ENCODE results near the gene MSANTD1.

MSANTD1 gene

DNA sequence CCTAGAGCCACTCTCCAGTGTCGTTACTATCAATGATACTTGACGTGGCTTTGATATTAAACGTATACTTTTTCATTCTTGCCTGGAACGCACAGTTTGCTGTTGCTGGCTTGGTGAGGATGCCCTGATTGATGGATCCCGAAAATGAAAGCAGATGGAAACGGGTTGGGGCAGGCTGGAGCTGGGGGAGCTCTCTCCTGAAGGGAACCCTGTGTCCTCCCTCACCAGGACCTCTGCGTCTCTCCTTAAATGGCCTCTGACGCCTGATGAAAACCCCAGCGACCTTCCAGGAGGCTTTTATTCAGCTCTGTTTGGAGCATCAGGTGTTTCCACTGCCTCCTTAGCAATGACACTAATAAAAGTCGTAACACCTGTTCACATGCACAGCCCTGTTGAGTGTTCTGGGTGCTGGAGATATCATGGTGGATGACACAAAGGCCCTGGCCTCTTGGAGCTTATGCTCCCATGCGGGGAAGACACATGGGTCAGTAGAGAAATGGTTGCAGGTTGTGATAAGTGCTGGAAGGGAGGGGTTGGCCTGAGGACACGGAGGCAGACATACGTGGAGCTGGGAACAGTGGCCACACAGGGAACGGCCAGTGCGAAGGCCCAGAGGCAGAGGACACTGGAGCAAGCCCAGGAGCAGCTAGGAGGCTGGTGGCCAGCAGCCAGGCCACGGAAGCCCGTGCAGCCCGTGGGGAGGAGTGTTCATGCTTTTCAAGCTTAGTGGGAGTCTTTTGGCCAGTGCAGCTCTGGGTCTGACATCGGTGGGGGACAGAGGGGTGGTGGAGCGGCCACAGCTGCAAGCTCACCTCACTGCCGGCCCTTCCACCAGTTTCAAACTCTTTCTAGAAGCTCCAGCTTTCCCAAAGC is 7.5 kb downstream of the MSANTD1 start:
- no peak overlapping the region for H3K27ac ChIP-seq (ENCODE audit: low read depth, low read length)
- no peak overlapping the region for H3K4me2 ChIP-seq (ENCODE audit: low read length)
- no peak overlapping the region for H2AK5ac ChIP-seq (ENCODE audit: low read length)
- H3K36me3 ChIP-seq (ENCODE audit: control insufficient read depth, insufficient read depth, low read length), result no peaks in the 10 kb centered on the region
- no peak overlapping the region for H4K5ac ChIP-seq (ENCODE audit: low read length)
- no peaks in the 10 kb centered on the region for H3K4me1 ChIP-seq (ENCODE audit: control insufficient read depth, low read depth, low read length)
- H4K8ac ChIP-seq (ENCODE audit: low read depth, low read length), result no peak overlapping the region
- H3K4ac ChIP-seq (ENCODE audit: low read depth, low read length), result no peak overlapping the region
- WGBS (ENCODE audit: extremely low coverage, insufficient coverage, low lambda C conversion rate), result no CpG with 5 or more reads among the region's 21 CpGs
- no peaks in the 10 kb centered on the region for H3K79me2 ChIP-seq (ENCODE audit: control insufficient read depth, insufficient read depth, low read length)
- H2BK120ac ChIP-seq (ENCODE audit: low read depth, low read length), result no peak overlapping the region
- no peak for DNase-seq
- no peak overlapping the region for H3K23ac ChIP-seq (ENCODE audit: low read length)
- H2BK15ac ChIP-seq (replicated peaks; ENCODE audit: low read depth), result no peak overlapping the region
- H2BK5ac ChIP-seq (ENCODE audit: low read length), result no peak overlapping the region
- no peaks in the 10 kb centered on the region for H3K79me1 ChIP-seq (ENCODE audit: low read length)
- H3K9ac ChIP-seq (ENCODE audit: low read length), result no peak overlapping the region
- no peak overlapping the region for H3K56ac ChIP-seq (ENCODE audit: low read length)
- no peak overlapping the region for H3K4me3 ChIP-seq (ENCODE audit: low read length)
- H3K18ac ChIP-seq (ENCODE audit: low read length), result no peak overlapping the region
- H3K27me3 ChIP-seq (ENCODE audit: insufficient read depth, low read length, poor library complexity), result no peaks in the 10 kb centered on the region

DNA sequence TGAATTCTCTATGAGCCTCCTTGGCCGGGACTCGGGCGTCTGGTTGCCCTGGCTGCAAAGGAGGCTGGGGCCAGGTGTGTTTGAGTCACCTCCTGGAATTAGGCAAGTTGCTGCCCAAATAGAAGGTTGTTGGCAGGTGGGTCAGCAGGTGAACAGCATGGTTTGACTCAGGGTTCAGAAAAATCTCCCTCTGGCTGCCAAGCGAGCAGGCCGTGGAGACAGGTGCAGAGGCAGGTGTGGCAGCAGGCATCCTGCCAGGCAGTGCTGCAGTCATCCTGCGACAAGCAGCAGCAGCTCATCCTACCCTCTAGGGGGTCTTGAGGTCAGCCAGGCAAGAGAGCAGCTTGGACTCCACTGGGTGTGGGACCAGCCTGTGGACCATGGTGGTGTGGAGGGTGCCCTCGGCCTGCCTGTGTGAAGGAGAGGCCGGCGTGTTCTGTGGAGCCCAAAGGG is 8.2 kb downstream of the MSANTD1 start:
- no CpG with 5 or more reads among the region's 9 CpGs for WGBS (ENCODE audit: extremely low coverage, insufficient coverage, low lambda C conversion rate)
- Histone ChIP-seq H3K9ac (ENCODE audit: low read length) (no peak overlapping the region), H3K79me2 (ENCODE audit: control insufficient read depth, insufficient read depth, low read length) (no peaks in the 10 kb centered on the region)

DNA sequence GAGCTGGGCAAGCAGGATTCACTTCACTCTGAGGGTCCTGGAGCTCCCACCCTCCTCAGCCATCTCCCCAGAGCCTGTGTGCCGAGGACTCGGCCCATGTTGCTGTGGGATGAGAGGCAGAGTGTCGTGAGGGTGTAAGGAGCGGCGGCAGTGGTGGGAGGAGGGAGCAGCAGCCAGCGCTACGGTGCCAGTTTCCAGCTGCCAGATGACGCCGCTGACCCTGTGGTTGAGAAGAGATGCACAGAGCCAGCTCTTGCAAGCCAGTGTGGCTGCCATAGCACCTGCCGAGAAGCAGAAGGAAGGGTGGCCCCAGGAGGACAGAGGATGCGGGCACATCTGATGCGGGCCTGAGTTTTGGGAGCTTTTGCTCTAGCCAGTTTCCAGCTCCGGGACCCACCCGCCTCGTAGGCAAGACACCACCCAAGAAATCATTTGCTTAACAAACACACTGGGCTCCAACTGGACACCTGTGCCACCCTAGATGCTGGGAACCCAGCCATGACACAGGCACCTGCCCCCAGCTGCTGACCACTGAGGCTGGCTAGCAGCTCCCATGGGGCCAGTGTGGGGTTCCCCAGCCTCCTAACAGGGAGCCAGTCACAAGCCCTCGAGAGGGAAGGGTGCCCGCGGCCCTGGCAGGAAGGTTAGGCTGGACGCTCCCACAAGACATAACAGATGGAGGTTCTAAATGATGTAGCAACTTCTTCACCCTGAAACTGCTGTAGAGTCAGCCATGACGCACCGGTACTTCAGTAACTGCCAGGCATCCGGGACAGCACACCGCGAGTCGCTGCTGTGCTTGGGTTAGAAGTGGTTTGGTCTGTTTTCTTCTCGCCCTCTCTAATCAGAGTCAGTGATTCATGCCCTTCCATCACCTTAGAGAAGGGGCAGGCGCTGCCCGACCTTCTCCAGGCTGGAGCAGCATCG is 8.9 kb downstream of the MSANTD1 start:
- H3K79me1 ChIP-seq (ENCODE audit: low read length), result no peaks in the 10 kb centered on the region
- no peak for DNase-seq
- no peak overlapping the region for H3K27ac ChIP-seq (ENCODE audit: low read depth, low read length)
- H3K56ac ChIP-seq (ENCODE audit: low read length), result no peak overlapping the region
- H3K4me3 ChIP-seq (ENCODE audit: low read length), result no peak overlapping the region
- H3K18ac ChIP-seq (ENCODE audit: low read length), result no peak overlapping the region
- H2BK120ac ChIP-seq (ENCODE audit: low read depth, low read length), result no peak overlapping the region
- H2BK15ac ChIP-seq (replicated peaks; ENCODE audit: low read depth), result no peak overlapping the region
- no peak overlapping the region for H3K4ac ChIP-seq (ENCODE audit: low read depth, low read length)
- H3K4me2 ChIP-seq (ENCODE audit: low read length), result no peak overlapping the region
- H4K8ac ChIP-seq (ENCODE audit: low read depth, low read length), result no peak overlapping the region
- no peaks in the 10 kb centered on the region for H3K4me1 ChIP-seq (ENCODE audit: control insufficient read depth, low read depth, low read length)
- WGBS (ENCODE audit: extremely low coverage, insufficient coverage, low lambda C conversion rate), result no CpG with 5 or more reads among the region's 29 CpGs
- no peak overlapping the region for H2AK5ac ChIP-seq (ENCODE audit: low read length)
- no peaks in the 10 kb centered on the region for H3K79me2 ChIP-seq (ENCODE audit: control insufficient read depth, insufficient read depth, low read length)
- no peaks in the 10 kb centered on the region for H3K36me3 ChIP-seq (ENCODE audit: control insufficient read depth, insufficient read depth, low read length)
- no peaks in the 10 kb centered on the region for H3K27me3 ChIP-seq (ENCODE audit: insufficient read depth, low read length, poor library complexity)
- no peak overlapping the region for H3K23ac ChIP-seq (ENCODE audit: low read length)
- no peak overlapping the region for H4K5ac ChIP-seq (ENCODE audit: low read length)
- H3K9ac ChIP-seq (ENCODE audit: low read length), result no peak overlapping the region
- H2BK5ac ChIP-seq (ENCODE audit: low read length), result no peak overlapping the region

More for the DNA sequence above, 8.2 kb downstream of the MSANTD1 start:
- no peaks in the 10 kb centered on the region for H3K27me3 ChIP-seq (ENCODE audit: insufficient read depth, low read length, poor library complexity)
- no peak overlapping the region for H2BK120ac ChIP-seq (ENCODE audit: low read depth, low read length)
- no peak overlapping the region for H3K4me2 ChIP-seq (ENCODE audit: low read length)
- H3K36me3 ChIP-seq (ENCODE audit: control insufficient read depth, insufficient read depth, low read length), result no peaks in the 10 kb centered on the region
- H3K56ac ChIP-seq (ENCODE audit: low read length), result no peak overlapping the region
- no peak overlapping the region for H2BK5ac ChIP-seq (ENCODE audit: low read length)
- no peak overlapping the region for H3K27ac ChIP-seq (ENCODE audit: low read depth, low read length)
- H3K18ac ChIP-seq (ENCODE audit: low read length), result no peak overlapping the region
- no peak overlapping the region for H2AK5ac ChIP-seq (ENCODE audit: low read length)
- H4K5ac ChIP-seq (ENCODE audit: low read length), result no peak overlapping the region
- DNase-seq, result no peak
- no peak overlapping the region for H2BK15ac ChIP-seq (replicated peaks; ENCODE audit: low read depth)
- no peak overlapping the region for H3K4me3 ChIP-seq (ENCODE audit: low read length)
- no peak overlapping the region for H3K4ac ChIP-seq (ENCODE audit: low read depth, low read length)
- no peak overlapping the region for H3K23ac ChIP-seq (ENCODE audit: low read length)
- no peaks in the 10 kb centered on the region for H3K79me1 ChIP-seq (ENCODE audit: low read length)
- no peak overlapping the region for H4K8ac ChIP-seq (ENCODE audit: low read depth, low read length)
- H3K4me1 ChIP-seq (ENCODE audit: control insufficient read depth, low read depth, low read length), result no peaks in the 10 kb centered on the region

DNA sequence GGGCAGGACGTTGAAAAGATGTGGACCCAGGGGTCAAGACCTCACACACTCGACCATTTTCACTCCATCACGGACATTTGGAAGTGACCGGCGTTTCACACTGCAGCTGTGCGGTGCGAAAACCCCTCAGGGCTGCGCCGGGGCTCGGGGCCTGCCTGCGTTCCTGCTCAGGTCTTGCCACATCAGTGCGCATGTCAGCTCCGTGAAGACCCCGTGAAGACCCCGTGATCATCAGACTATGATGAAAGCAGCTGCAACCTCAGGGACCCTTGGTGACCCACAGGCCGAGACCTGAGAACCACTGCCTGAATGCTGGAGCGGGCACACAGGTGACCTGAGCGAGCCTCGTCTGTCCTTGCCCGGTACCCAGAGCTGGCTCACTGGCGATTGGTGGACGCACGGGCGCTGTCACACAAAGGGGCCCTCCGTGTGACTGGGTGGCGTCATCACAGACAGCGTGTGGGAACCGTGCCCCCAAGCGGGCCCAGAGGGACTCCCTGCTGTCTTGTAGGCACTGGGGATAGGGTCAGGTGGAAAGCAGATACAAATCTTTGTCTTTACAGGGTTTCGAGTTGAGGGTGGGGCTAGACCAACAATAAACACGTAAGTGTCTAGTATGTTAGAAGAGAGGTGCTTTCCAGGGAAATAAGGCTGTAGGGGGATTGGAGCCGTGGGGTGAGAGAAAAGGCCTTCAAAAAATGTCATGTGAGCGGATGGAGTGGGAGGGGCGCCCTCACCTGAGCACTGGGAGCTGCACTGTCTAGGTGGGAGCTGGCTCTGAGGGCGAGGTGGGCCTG is 12.7 kb downstream of the MSANTD1 start:
- H3K4me3 ChIP-seq (ENCODE audit: low read length), result no peak overlapping the region
- H3K79me1 ChIP-seq (ENCODE audit: low read length), result no peaks in the 10 kb centered on the region
- no peak overlapping the region for H3K9ac ChIP-seq (ENCODE audit: low read length)
- no peaks in the 10 kb centered on the region for H3K79me2 ChIP-seq (ENCODE audit: control insufficient read depth, insufficient read depth, low read length)
- H3K36me3 ChIP-seq (ENCODE audit: control insufficient read depth, insufficient read depth, low read length), result no peaks in the 10 kb centered on the region
- H3K4me1 ChIP-seq (ENCODE audit: control insufficient read depth, low read depth, low read length), result no peaks in the 10 kb centered on the region
- no peak overlapping the region for H2BK120ac ChIP-seq (ENCODE audit: low read depth, low read length)
- no peak overlapping the region for H3K27ac ChIP-seq (ENCODE audit: low read depth, low read length)
- H2AK5ac ChIP-seq (ENCODE audit: low read length), result no peak overlapping the region
- H4K8ac ChIP-seq (ENCODE audit: low read depth, low read length), result no peak overlapping the region
- H3K18ac ChIP-seq (ENCODE audit: low read length), result no peak overlapping the region
- no peak overlapping the region for H2BK15ac ChIP-seq (replicated peaks; ENCODE audit: low read depth)
- DNase-seq, result no peak
- no peak overlapping the region for H3K4me2 ChIP-seq (ENCODE audit: low read length)
- H2BK5ac ChIP-seq (ENCODE audit: low read length), result no peak overlapping the region
- H3K23ac ChIP-seq (ENCODE audit: low read length), result no peak overlapping the region
- WGBS (ENCODE audit: extremely low coverage, insufficient coverage, low lambda C conversion rate), result no CpG with 5 or more reads among the region's 35 CpGs
- no peak overlapping the region for H4K5ac ChIP-seq (ENCODE audit: low read length)
- H3K4ac ChIP-seq (ENCODE audit: low read depth, low read length), result no peak overlapping the region
- no peaks in the 10 kb centered on the region for H3K27me3 ChIP-seq (ENCODE audit: insufficient read depth, low read length, poor library complexity)
- no peak overlapping the region for H3K56ac ChIP-seq (ENCODE audit: low read length)

DNA sequence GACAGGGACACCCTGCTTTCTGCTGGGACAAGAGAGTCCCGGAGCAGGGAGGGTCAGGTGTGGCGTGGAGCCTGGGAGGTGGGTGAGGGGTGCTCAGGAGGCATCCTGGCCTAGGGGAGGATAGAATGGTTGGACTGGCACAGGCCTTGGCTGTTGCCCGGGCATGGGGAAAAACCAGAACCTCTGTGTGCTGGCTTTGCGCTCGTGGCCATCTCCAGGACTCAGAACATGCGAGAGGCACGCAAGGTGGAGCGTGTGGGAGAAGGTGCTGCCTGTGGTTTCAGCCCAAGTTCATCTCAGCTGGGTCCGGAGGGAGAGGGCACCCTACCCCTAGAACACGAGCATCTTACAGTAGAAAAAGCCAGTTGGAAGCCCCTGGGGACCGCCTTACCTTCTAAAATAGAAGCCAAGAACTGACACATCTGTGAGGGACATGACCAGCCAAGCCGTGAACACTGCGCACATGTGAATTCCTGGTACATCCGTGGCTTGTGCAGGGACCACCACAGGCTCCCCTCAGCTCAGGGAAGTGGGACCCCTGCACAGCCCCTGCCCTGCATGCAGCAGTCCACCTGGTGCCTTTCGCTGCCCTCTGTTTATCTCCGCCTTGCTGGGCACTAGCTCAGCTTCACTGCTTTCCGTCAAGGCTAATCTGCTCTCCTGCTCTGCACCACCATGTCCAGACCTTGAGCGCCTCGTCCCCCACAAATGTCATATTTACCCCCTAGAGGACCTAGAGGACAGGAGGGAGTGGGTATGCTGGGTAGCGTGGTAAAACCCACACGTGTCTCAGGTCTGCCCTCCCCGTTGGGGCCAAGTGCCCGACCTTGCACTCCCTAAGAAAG is 13.5 kb downstream of the MSANTD1 start:
- DNase-seq, result no peak

More for the DNA sequence above, 13.5 kb downstream of the MSANTD1 start:
- H3K4me1 ChIP-seq (ENCODE audit: control insufficient read depth, low read depth, low read length), result no peaks in the 10 kb centered on the region
- no peak overlapping the region for H2BK5ac ChIP-seq (ENCODE audit: low read length)
- no peaks in the 10 kb centered on the region for H3K79me1 ChIP-seq (ENCODE audit: low read length)
- no peak overlapping the region for H3K9ac ChIP-seq (ENCODE audit: low read length)
- H3K4me3 ChIP-seq (ENCODE audit: low read length), result no peak overlapping the region
- H3K27me3 ChIP-seq (ENCODE audit: insufficient read depth, low read length, poor library complexity), result no peaks in the 10 kb centered on the region
- H2BK120ac ChIP-seq (ENCODE audit: low read depth, low read length), result no peak overlapping the region
- no peak overlapping the region for H3K18ac ChIP-seq (ENCODE audit: low read length)
- H3K4me2 ChIP-seq (ENCODE audit: low read length), result no peak overlapping the region
- H3K79me2 ChIP-seq (ENCODE audit: control insufficient read depth, insufficient read depth, low read length), result no peaks in the 10 kb centered on the region
- no peak overlapping the region for H2AK5ac ChIP-seq (ENCODE audit: low read length)
- H3K27ac ChIP-seq (ENCODE audit: low read depth, low read length), result no peak overlapping the region
- no CpG with 5 or more reads among the region's 23 CpGs for WGBS (ENCODE audit: extremely low coverage, insufficient coverage, low lambda C conversion rate)
- H3K56ac ChIP-seq (ENCODE audit: low read length), result no peak overlapping the region
- no peak overlapping the region for H2BK15ac ChIP-seq (replicated peaks; ENCODE audit: low read depth)
- no peak overlapping the region for H4K5ac ChIP-seq (ENCODE audit: low read length)
- no peaks in the 10 kb centered on the region for H3K36me3 ChIP-seq (ENCODE audit: control insufficient read depth, insufficient read depth, low read length)
- H3K4ac ChIP-seq (ENCODE audit: low read depth, low read length), result no peak overlapping the region
- H3K23ac ChIP-seq (ENCODE audit: low read length), result no peak overlapping the region
- no peak overlapping the region for H4K8ac ChIP-seq (ENCODE audit: low read depth, low read length)

Data from mesendoderm (in vitro differentiated cells).